Sigmoid colon (tissue), 7 donors: ENCODE measurements around the gene GALR2. TPM values are rescaled to one million over a fixed set of nuclear protein-coding genes. Genes with fewer than 3 reads are reported as not detected.
A peak's percentile ranks its signal among the peaks of the same experiment; 100 is the strongest.

Experiments used
- DNase-seq: peaks from one replicate; pipeline ENCODE4 v3.0.0-alpha.2; 2019
- H3K27ac ChIP-seq, 4 donors: fragments of 200-600 bp; sonication (generic); one replicate each; pipeline ENCODE4 v1.5.1; 2016 to 2019; ENCODE audit warnings: mild to moderate bottlenecking in 1 of 4
- H3K27me3 ChIP-seq, 3 donors: fragments of 200-600 bp; sonication (generic); one replicate each; pipeline ENCODE4 v1.5.1; 2019; ENCODE audit warnings: mild to moderate bottlenecking in 1 of 3
- H3K36me3 ChIP-seq, 4 donors: fragments of 200-600 bp; sonication (generic); one replicate each; pipeline ENCODE4 v1.5.1; 2016 to 2019
- H3K4me1 ChIP-seq, 4 donors: fragments of 200-600 bp; sonication (generic); one replicate each; pipeline ENCODE4 v1.5.1; 2017 to 2019
- H3K4me3 ChIP-seq, 4 donors: fragments of 200-600 bp; sonication (generic); one replicate each; pipeline ENCODE4 v1.5.1; 2017 to 2019; ENCODE audit warnings: mild to moderate bottlenecking in 2 of 4, moderate library complexity in 1 of 4
- H3K9me3 ChIP-seq, 4 donors: fragments of 200-600 bp in 3 of 4; sonication (generic) in 3 of 4; one replicate each; pipeline versions ENCODE4 v1.5.1 to v1.6.1; 2013 to 2019
- EP300 ChIP-seq, 4 donors: sonication (generic); formaldehyde crosslinking; IDR thresholded peaks; one replicate each; pipeline ENCODE4 v1.6.1; 2017; ENCODE audit warnings: antibody characterized with exemption in 4 of 4
- POLR2A ChIP-seq, 2 donors: fragments of 450-650 bp; IDR thresholded peaks; one replicate each; pipeline ENCODE4 v1.6.1; 2016; ENCODE audit warnings: antibody characterized with exemption in 2 of 2, mild to moderate bottlenecking in 2 of 2, moderate library complexity in 2 of 2
- POLR2AphosphoS5 ChIP-seq, 4 donors: sonication (generic); formaldehyde crosslinking; IDR thresholded peaks; one replicate each; pipeline ENCODE4 v1.6.1; 2017; ENCODE audit warnings: antibody characterized with exemption in 4 of 4
- WGBS, 2 donors: extraction: QIAGEN DNeasy Blood & Tissue Kit; methylation state at CpG; one replicate each; pipeline ENCODE4 v1.1.7; 2013; 5-methylcytosine and 5-hydroxymethylcytosine counted together
- intact Hi-C: fragments of 100-400 bp; cut with DNase I; formaldehyde crosslinking; loops from one replicate; pipeline ENCODE4 v1.15.1; 2023
- polyA plus RNA-seq, 3 donors: library from polyadenylated mRNA; stranded (reverse); fragments of 200-250 nt; gene quantifications; one replicate each; pipeline ENCODE4 v1.2.3, GENCODE V29; 2013
- total RNA-seq, 4 donors: library from RNA; depleted of rRNA; stranded (reverse); fragments of >200 nt; gene quantifications; one replicate each; pipeline ENCODE4 v1.1.0, GENCODE V29; 2016
- TF ChIP-seq, protein P1 (sequence below), 4 experiments: fragments of 450-650 bp in 3 of 4; fragments of 200-600 bp in 1 of 4; IDR thresholded peaks; one replicate each; pipeline ENCODE4 v1.5.1; 2016 to 2019; ENCODE audit warnings: antibody characterized with exemption in 4 of 4, mild to moderate bottlenecking in 3 of 4, moderate library complexity in 2 of 4
- donor health status: healthy with polysubstance abuse.
- donor health status: Bipolar disorder and iron deficiency.
- donor health status: healthy.

The GALR2 gene
- total and polyA plus RNA-seq, 7 donors, result 1.6 to 20.2 (median 6.4) TPM; not detected in 2

DNA sequence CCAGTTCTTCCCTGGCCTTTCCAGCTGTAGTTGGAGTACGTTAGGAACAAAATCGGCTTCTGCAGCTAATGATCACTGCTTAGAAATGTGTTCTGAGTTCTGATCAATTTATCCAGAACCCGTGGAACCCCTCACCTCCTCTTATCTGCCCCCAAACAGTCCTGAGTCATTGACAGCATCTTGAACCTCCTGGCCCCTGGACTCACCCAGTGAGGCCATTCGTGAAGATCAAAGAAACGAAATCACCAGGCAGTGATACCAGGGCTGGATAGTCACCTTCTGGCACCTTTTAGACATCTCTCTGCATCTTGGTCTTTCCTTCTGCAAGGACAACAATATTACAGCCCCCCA lies 46.1 kb downstream of the GALR2 start:
- TF ChIP-seq POLR2AphosphoS5 (IDR thresholded peaks at IDR 0.05), result no peak
- TF ChIP-seq, protein P1, sequence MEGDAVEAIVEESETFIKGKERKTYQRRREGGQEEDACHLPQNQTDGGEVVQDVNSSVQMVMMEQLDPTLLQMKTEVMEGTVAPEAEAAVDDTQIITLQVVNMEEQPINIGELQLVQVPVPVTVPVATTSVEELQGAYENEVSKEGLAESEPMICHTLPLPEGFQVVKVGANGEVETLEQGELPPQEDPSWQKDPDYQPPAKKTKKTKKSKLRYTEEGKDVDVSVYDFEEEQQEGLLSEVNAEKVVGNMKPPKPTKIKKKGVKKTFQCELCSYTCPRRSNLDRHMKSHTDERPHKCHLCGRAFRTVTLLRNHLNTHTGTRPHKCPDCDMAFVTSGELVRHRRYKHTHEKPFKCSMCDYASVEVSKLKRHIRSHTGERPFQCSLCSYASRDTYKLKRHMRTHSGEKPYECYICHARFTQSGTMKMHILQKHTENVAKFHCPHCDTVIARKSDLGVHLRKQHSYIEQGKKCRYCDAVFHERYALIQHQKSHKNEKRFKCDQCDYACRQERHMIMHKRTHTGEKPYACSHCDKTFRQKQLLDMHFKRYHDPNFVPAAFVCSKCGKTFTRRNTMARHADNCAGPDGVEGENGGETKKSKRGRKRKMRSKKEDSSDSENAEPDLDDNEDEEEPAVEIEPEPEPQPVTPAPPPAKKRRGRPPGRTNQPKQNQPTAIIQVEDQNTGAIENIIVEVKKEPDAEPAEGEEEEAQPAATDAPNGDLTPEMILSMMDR (IDR thresholded peaks at IDR 0.05), result no peak
- TF ChIP-seq POLR2A (IDR thresholded peaks at IDR 0.05), result no peak
- no peak for TF ChIP-seq EP300 (IDR thresholded peaks at IDR 0.05)
- H3K36me3 ChIP-seq, result no peaks in the 10 kb centered on the region
- H3K9me3 ChIP-seq, result no peaks in the 10 kb centered on the region
- DNase-seq, result peak; percentile 21
- 88 to 93% methylated on average over 5 of the region's 5 CpGs for WGBS, 2 donors
- intact Hi-C loops, result loop anchor here (1.0 kb wide), 1 partner anchor 61 kb away; no protein-coding TSS in a partner anchor
- H3K4me3 ChIP-seq, result no peak overlapping the region
- no peak overlapping the region for H3K27ac ChIP-seq
- peaks cover 2 to 11% (median 10%) of the 10 kb centered on the region in 4 donors for H3K4me1 ChIP-seq
- H3K27me3 ChIP-seq, result no peaks in the 10 kb centered on the region

DNA sequence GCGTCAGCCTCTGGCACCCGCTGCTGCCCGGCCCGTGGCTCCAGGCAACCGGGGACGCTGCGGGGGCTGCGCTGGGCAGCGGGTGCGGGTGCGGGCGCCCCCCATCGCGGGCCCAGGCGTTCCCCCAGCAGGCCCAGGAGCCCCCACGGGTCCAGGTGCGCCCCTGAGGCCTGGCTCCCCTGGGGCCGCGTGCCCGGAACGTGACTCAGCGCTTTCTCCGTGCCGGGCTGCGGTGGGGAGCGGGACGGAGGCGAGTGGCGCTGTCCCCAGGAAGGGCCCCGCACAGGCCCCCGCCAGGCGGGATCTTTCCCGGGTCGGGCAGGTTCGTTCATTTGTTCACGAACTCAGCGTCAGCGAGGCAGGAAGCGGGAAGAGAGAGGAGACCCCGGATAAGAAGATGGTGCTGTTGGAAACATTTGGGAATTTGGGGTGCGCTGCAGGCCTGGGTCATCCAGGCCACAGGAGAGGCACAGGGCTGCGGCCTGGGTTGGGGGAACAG lies 47.4 kb downstream of the GALR2 start:
- TF ChIP-seq POLR2AphosphoS5 (IDR thresholded peaks at IDR 0.05) (no peak), EP300 (IDR thresholded peaks at IDR 0.05) (no peak), POLR2A (IDR thresholded peaks at IDR 0.05) (no peak)
- TF ChIP-seq, protein P1 (IDR thresholded peaks at IDR 0.05), result no peak
- 40 to 69% methylated on average over 42 of the region's 42 CpGs for WGBS, 2 donors
- H3K27me3 ChIP-seq, result no peaks in the 10 kb centered on the region
- DNase-seq, result peak; percentile 78
- no peaks in the 10 kb centered on the region for H3K9me3 ChIP-seq
- H3K4me3 ChIP-seq, result peak overlapping the region in 3 of 4 donors; percentile 34 to 51 (median 46)
- intact Hi-C loops, result loop anchor here (1.0 to 2.0 kb wide), 3 partner anchors 33 to 157 kb away; no protein-coding TSS in a partner anchor
- H3K36me3 ChIP-seq, result no peaks in the 10 kb centered on the region
- H3K27ac ChIP-seq, result peak overlapping the region in 2 of 4 donors; percentile 21 to 68
- H3K4me1 ChIP-seq, result peaks cover 2 to 11% (median 10%) of the 10 kb centered on the region in 4 donors

DNA sequence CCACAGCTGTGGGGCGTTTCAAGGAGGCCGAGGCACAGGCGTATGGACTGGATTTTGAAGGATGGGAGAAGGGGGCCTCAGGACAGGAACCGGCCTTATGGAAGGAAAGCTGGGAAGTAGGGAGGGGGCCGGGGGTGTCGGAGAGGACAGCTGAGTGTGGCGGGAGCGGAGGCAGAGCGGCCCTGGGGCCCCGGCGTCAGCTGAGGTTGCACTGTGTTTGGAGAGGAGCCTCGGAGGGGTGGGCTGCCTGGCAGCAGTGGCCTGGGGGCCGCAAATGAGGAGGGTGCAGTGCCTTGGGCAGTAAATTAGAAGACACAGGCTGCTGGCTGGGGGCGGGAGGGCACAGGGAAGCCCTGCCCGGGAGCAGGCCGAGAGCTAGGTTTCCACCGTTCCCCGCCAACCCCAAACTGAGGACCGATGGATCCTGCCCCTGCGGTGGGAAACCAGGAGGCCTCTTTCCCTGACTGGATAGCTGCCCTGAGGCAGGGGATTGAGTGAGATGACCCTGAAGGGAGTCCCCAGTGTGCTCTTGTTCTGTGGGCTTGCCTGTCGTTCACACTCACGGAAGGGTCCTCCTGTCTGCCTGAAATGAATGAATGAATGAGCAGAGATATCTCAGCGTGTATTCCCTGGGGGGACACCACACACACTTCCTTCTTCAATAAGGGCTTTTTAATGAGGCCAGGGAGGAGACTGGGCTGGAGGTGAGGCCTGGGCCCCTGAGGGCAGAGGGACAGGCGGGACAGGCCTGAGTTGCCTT lies 48.0 kb downstream of the GALR2 start:
- H3K4me1 ChIP-seq, result peaks cover 2 to 11% (median 10%) of the 10 kb centered on the region in 4 donors
- TF ChIP-seq, protein P1 (IDR thresholded peaks at IDR 0.05), result no peak
- TF ChIP-seq POLR2A (IDR thresholded peaks at IDR 0.05) (no peak), POLR2AphosphoS5 (IDR thresholded peaks at IDR 0.05) (no peak), EP300 (IDR thresholded peaks at IDR 0.05) (no peak)
- WGBS, 2 donors, result 91 to 93% methylated on average over 24 of the region's 24 CpGs
- H3K4me3 ChIP-seq, result no peak overlapping the region
- H3K27ac ChIP-seq, result peak overlapping the region in 1 of 4 donors; percentile 68
- intact Hi-C loops, result loop anchor here (1.0 to 2.0 kb wide), 2 partner anchors 32 to 157 kb away; no protein-coding TSS in a partner anchor
- peak; percentile 55 for DNase-seq
- H3K27me3 ChIP-seq, result no peaks in the 10 kb centered on the region
- no peaks in the 10 kb centered on the region for H3K9me3 ChIP-seq
- no peaks in the 10 kb centered on the region for H3K36me3 ChIP-seq

DNA sequence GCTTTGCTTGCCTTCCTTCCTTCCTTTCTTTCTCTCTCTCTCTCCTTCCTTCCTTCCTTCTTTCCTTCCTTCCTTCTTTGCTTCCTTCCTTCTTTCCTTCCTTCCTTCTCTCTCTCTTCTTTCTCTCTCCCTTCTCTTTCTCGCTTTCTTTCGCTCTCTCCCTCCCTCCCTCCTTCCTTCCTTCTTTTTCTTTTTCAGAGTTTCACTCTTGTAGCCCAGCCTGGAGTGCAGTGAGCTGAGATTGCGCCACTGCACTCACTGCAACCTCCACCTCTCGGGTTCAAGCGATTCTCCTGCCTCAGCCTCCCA lies 48.6 kb downstream of the GALR2 start:
- intact Hi-C loops, result loop anchor here (2.0 kb wide), 1 partner anchor 32 kb away; no protein-coding TSS in a partner anchor
- no peak for DNase-seq
- H3K4me3 ChIP-seq, result no peak overlapping the region
- H3K27ac ChIP-seq, result no peak overlapping the region
- H3K9me3 ChIP-seq, result no peaks in the 10 kb centered on the region
- no peaks in the 10 kb centered on the region for H3K36me3 ChIP-seq
- TF ChIP-seq, protein P1 (IDR thresholded peaks at IDR 0.05), result no peak
- no peak for TF ChIP-seq POLR2A (IDR thresholded peaks at IDR 0.05)
- no peak for TF ChIP-seq POLR2AphosphoS5 (IDR thresholded peaks at IDR 0.05)
- no peak for TF ChIP-seq EP300 (IDR thresholded peaks at IDR 0.05)
- H3K27me3 ChIP-seq, result no peaks in the 10 kb centered on the region
- WGBS, 2 donors, result 82 to 86% methylated on average over 5 of the region's 5 CpGs
- peaks cover 2 to 11% (median 10%) of the 10 kb centered on the region in 4 donors for H3K4me1 ChIP-seq
